ENCODE measurements around the gene BUD31.

DNA sequence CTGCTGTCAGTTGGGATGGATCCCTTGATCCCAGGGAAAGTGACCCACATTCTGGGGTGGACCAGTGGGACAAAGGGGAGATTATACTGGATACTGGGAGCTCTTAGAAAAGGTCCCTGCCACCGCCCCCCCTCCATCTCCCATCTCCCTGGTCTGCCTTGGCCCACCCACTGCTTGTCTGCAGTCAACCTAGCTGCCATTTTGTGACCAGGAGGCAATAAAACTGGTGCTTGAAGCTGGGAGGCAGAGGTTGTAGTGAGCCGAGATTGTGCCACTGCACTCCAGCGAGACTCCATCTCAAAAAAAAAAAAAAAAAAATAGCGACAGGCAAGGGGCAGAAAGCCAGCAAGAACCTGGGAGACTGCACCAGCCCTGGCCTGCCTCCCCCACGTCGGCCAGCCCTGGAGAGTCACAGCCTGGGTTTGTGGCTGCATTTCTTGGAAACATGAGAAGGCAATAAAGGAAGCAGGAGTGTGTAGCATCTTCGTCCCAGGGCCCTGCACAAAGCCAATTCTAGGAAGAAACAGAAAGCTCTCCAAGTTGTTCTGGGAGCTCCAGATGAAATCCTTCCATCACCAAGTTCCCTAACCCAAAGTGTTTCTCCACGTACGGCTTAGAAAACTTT lies 38.9 kb upstream of the BUD31 start:
- TF ChIP-seq POLR2A (IDR thresholded peaks at IDR 0.05; ENCODE audit: low read length), result no peak
- no peak for TF ChIP-seq GATA1 (IDR thresholded peaks at IDR 0.05; ENCODE audit: low read depth, low read length)

Measured in erythroblast (primary cell).